HG02943 (cell line): ENCODE measurements around the gene ANKS4B.
"Not testable (repeated sequence)": the region's sequence is repeated elsewhere in the genome, so short reads cannot be mapped to it uniquely, and the experiment has no call there.

Experiments
- ATAC-seq: cut with Tn5 transposase; IDR thresholded peaks from one replicate; pipeline ENCODE4 v1.9.1; 2021; ENCODE audit warnings: mild to moderate bottlenecking, low read depth, moderate library complexity; ENCODE audit not compliant: unreplicated experiment

ANKS4B gene

DNA sequence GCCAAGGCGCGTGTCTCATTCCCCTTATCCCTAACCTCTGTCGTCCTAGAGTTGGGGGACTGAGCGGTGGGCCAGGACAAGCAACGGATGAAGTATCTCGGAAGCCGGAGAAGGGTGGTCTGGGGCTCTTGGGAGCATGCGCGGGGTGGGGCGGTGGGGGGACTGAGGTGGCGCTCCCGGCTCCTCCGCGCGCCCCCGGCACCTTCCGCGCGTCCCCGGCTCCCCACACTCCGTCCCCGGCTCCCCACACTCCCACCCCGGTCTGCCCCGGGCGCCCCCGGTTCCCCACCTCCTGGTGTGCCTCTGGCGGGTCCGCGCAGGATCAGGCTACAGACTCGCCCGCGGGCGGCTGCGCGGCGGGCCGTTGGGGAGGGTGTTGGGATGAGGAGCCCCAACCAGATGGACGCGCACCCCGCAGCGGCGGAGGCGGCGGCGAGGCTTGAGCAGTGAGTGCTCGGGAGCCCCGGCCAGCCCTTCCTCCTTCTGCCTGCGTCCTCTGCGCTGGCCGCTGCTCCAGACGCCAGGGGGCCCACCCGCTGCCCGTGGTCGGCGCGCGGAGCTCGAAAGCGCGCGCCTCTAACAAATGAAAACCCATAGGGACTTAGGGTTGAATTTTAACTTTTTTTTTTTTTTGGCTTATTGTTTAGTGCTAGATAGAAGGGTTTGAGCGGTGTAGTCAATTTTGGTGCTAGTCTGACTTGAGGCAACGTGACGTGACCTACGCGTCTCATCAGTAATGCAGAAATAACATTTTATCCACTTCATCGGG is 50.2 kb downstream of the ANKS4B start:
- no peak for ATAC-seq

DNA sequence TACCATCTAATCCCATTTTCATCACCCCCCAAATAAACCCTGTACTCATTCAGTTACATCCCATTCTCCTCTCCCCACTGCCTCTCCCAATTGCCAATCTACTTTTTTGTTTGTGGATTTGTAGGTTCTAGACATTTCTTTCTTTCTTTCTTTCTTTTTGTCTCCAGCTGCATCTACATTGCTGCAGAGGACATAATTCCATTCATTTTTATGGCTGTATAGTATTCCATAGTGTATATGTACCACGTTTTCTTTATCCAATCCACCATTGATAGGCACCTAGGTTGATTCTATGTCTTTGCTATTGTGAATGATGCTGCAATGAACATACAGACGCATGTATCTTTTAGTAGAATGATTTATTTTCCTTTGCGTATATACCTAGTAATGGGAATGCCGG is 50.9 kb downstream of the ANKS4B start:
- ATAC-seq = no peak

DNA sequence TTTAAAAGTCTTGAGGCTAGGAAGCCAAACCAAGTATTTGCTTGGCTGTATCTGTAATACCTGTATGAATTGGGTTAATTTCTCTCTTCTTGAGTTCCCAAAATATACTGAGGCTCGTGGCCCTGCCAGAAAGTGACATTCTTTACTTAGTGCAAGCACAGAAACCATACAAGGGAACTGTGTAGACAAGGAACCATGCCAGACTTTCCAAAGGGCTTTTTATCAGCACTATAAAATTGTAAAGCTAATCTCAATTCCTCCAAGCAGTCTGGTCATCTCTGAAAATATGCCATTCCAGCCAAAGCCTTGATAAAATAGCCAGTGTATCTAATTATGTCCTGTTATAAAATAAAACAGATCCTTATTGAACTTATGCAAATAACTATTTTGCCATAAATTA is 51.8 kb downstream of the ANKS4B start:
- ATAC-seq = no peak

DNA sequence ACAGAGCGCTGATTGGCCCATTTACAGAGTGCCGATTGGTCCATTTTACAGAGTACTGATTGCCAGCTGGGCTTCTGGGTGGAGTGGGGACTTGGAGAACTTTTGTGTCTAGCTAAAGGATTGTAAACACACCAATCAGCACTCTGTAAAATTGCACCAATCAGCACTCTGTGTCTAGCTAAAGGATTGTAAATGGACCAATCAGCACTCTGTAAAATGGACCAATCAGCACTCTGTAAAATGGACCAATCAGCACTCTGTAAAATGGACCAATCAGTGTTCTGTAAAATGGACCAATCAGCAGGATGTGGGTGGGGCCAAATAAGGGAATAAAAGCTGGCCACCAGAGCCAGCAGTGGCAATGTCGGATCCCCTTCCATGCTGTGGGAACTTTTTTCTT is 56.3 kb downstream of the ANKS4B start:
- not testable (repeated sequence) for ATAC-seq

DNA sequence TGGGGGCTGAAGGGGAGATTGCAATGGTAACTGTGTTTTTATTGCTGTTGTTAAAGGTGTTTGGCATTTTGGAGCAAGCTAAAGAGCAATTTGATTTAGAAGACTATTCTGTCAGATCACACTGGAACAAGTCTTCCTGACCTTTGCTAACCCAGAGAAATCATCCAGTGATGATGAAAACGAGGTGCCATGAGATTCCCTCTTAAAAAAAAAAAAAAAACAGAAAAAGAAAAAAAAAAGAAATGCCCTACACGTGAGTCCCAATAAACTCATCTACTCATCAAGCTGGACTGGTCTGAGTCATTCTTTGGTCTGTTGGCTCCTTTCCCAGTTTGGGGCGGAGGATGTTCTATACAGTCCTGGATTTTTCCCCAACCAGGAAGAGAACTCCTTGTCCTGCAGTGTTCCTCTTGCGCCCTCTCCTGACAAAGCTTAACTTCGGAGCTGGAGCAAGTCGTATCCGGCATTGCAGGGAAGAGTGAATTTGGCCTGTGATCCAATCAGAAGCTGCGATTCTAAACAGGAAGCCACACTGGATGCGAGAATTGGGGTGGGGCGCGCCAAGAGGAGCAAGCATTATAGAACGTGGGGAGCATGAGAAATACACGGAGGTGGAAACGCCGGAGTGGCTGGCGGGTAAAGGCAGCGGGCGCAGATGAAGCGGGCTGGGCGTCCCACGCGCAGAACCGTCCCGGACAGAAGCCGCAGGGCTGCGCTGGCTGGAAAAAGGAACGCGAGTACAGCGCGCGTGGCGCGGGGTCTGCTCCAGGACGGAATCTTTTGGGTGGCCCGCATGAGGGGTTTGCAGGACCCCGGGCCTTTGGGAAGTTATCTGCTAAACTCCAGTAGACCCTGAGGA is 67.0 kb downstream of the ANKS4B start:
- peak; percentile 55 for ATAC-seq

DNA sequence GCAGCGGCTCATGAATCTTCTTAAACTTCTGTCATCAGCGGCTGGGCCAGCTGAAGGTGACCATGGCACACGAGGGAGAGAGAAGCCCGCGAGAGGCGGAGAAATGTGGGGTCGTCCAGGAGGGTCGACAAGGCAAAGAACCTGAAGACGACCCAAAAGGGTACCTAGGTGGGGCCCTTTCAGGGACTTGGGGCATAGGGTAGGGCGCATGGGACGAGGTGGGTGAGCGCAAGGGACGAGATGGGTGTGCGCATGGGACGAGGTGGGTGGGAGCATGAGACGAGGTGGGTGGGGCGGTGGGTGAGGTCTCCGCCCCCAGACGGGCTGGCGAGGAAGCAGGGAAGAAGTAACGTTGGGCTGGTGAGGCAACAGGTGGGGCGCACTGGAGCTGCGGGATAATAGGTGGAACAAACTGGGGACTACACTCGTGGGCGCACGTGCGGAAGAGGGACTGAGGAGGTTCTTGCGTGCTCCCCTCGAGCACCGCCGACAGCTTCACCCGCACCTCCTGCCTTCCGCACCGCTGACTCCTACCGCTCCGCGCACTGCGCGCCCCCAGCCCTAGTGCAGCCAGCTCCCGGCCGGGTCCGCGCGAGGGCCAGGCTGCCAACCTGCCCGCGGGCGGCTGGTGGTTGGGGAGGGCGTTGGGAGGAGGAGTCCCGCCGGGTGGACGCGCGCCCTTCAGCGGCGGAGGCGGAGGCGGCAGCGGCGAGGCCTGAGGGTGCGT is 67.8 kb downstream of the ANKS4B start:
- ATAC-seq = peak; percentile 73

DNA sequence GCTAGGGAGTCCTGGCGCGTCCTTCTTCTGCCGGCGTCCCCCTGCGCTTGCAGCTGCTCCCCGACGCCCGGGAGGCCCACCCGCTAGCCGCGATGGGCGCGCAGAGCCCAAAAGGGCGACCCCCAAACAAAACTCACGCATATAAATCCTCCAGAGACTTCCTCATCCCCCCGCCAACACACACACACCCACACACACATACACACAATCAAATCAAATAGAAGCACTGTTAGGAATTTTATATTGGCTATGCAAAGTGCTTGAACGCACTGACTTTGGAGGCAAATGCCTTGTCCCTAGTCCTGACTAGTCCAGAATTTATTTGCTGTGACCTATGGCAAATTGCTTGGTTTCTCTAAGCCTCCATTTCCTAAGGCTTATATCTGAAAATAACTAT is 68.4 kb downstream of the ANKS4B start:
- no peak for ATAC-seq

DNA sequence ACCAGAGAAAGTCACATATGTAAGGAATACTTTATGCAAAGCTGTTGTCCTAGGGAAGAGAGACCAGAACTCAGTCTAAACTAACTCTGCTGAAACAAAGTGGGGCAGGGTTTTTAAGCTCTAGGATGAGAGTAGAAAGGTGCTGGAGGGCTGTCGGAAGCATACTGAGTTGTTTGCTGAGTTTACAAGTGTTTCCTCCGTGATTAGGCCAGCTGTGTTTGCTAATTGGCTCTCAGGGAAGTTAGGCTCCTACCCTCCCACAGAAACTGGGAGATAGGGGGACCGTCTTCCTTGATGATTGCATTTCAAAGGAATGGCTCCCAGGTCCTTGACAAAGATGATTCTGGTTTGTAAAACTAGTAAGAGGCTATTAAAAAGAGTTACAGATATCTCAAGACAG is 69.0 kb downstream of the ANKS4B start:
- no peak for ATAC-seq

DNA sequence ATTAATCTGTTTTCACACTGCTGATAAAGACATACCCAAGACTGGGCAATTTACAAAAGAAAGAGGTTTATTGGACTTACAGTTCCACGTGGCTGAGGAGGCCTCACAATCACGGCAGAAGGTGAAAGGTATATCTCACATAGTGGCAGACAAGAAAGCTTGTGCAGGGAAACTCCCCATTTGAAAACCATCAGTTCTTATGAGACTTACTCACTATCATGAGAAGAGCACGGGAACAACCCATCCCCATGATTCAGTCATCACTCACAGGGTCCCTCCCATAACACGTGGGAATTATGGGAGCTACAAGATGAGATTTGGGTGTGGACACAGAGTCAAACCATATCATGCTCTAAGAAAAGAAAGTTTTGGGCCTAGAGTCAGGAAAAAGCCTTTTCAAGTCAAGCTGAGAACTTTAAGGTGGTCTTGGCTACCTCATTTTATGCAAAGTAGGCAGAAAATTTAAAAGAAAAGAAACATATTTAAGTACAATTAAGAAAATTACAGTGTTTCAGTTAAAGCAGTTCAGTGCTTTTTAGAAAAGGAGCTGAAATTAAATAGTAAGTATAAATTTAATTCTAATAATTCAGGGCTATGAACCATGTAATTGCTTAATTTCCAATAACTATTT is 69.5 kb downstream of the ANKS4B start:
- no peak for ATAC-seq
